Lower leg skin (tissue), 4 donors: ENCODE results near the gene GSK3B. TPM values are rescaled to one million over a fixed set of nuclear protein-coding genes. Genes with fewer than 3 reads are reported as not detected.
"Not testable (repeated sequence)": the region's sequence is repeated elsewhere in the genome, so short reads cannot be mapped to it uniquely, and the experiment has no call there.

Experiments used
- DNase-seq, 2 donors: peaks; one replicate each; pipeline ENCODE4 v3.0.0-alpha.2; 2019; ENCODE audit warnings: low spot score in 2 of 2
- H3K4me3 ChIP-seq: fragments of 200-600 bp; sonication (generic); 2 replicates; pipeline ENCODE4 v1.5.1; 2017; ENCODE audit warnings: mild to moderate bottlenecking, low read depth; ENCODE audit not compliant: poor library complexity, severe bottlenecking
- CTCF ChIP-seq, 3 donors: fragments of 450-650 bp; IDR thresholded peaks; one replicate each; pipeline ENCODE4 v1.5.1; 2016; ENCODE audit warnings: antibody characterized with exemption in 3 of 3, mild to moderate bottlenecking in 3 of 3, moderate library complexity in 2 of 3
- POLR2A ChIP-seq, 2 donors: fragments of 450-650 bp; IDR thresholded peaks; one replicate each; pipeline ENCODE4 v1.6.1; 2016 to 2017; ENCODE audit warnings: antibody characterized with exemption in 2 of 2, mild to moderate bottlenecking in 1 of 2, moderate library complexity in 1 of 2
- WGBS, 2 donors: methylation state at CpG; one replicate each; pipeline ENCODE4 v1.1.5; 2018; 5-methylcytosine and 5-hydroxymethylcytosine counted together
- intact Hi-C: fragments of 100-400 bp; cut with DNase I; formaldehyde crosslinking; loops from one replicate; pipeline ENCODE4 v1.15.0; 2023; ENCODE audit warnings: low total_unique reads
- total RNA-seq, 4 donors: library from RNA; depleted of rRNA; stranded (reverse); fragments of >200 nt; gene quantifications; one replicate each; pipeline ENCODE4 v1.1.0, GENCODE V29; 2016

GSK3B gene
- total RNA-seq, 4 donors from 2014 or later, result 37.3 to 48.7 (median 46.0) TPM

- no peak overlapping the region for H3K4me3 ChIP-seq
- WGBS, 2 donors, result 90 to 95% methylated on average over 4 of the region's 4 CpGs
- TF ChIP-seq CTCF (IDR thresholded peaks at IDR 0.05) (no peak), POLR2A (IDR thresholded peaks at IDR 0.05) (no peak)
- DNase-seq, result no peak
- intact Hi-C loops, result no loop called here
These were observed 31.8 kb downstream of the GSK3B start for GRCh38 chr3:120062474-120062873.

GRCh38 chr3:120059081-120059864, 35.0 kb downstream of the GSK3B start:
- no peak overlapping the region for H3K4me3 ChIP-seq
- 54 to 66% methylated on average over 3 of the region's 3 CpGs for WGBS, 2 donors
- TF ChIP-seq POLR2A (IDR thresholded peaks at IDR 0.05) (no peak), CTCF (IDR thresholded peaks at IDR 0.05) (no peak)
- no peak for DNase-seq
- intact Hi-C loops, result no loop called here

- no peak for DNase-seq
- no peak for TF ChIP-seq CTCF (IDR thresholded peaks at IDR 0.05)
- no peak for TF ChIP-seq POLR2A (IDR thresholded peaks at IDR 0.05)
- WGBS, 2 donors, result 83 to 88% methylated on average over 1 of the region's 1 CpG
- intact Hi-C loops, result no loop called here
- no peak overlapping the region for H3K4me3 ChIP-seq
These were observed 36.6 kb downstream of the GSK3B start for GRCh38 chr3:120057626-120058025.

GRCh38 chr3:120057029-120057428, 37.2 kb downstream of the GSK3B start:
- no peak overlapping the region for H3K4me3 ChIP-seq
- WGBS, 2 donors, result 96 to 97% methylated on average over 7 of the region's 7 CpGs
- TF ChIP-seq POLR2A (IDR thresholded peaks at IDR 0.05), result no peak
- TF ChIP-seq CTCF (IDR thresholded peaks at IDR 0.05), result no peak
- no peak for DNase-seq
- intact Hi-C loops, result no loop called here

GRCh38 chr3:120053647-120054046, 40.6 kb downstream of the GSK3B start:
- intact Hi-C loops, H3K4me3 ChIP-seq, DNase-seq: not testable (repeated sequence)
- WGBS, 2 donors, result 92 to 97% methylated on average over 7 of the region's 7 CpGs

- DNase-seq, result no peak
- WGBS, 2 donors, result 77 to 85% methylated on average over 3 of the region's 3 CpGs
- intact Hi-C loops, result no loop called here
- TF ChIP-seq POLR2A (IDR thresholded peaks at IDR 0.05), result no peak
- no peak overlapping the region for H3K4me3 ChIP-seq
These were observed 41.6 kb downstream of the GSK3B start for GRCh38 chr3:120052677-120053076.

- intact Hi-C loops, result no loop called here
- H3K4me3 ChIP-seq, result no peak overlapping the region
- WGBS, 2 donors, result 46 to 50% methylated on average over 2 of the region's 2 CpGs
- DNase-seq, result no peak
- TF ChIP-seq CTCF (IDR thresholded peaks at IDR 0.05), result no peak
- no peak for TF ChIP-seq POLR2A (IDR thresholded peaks at IDR 0.05)
These were observed 42.0 kb downstream of the GSK3B start for GRCh38 chr3:120052225-120052624.

GRCh38 chr3:120051570-120051969, 42.7 kb downstream of the GSK3B start:
- DNase-seq, intact Hi-C loops, H3K4me3 ChIP-seq: not testable (repeated sequence)
- WGBS, 2 donors, result 79% methylated on average over 5 of the region's 5 CpGs
